MM.1S (cell line): Measurements from ENCODE around the gene LITAF.

ENCODE experiments used
- DNase-seq: peaks from one replicate; pipeline ENCODE4 v3.0.0-alpha.2; 2015
- H2AFZ ChIP-seq: fragments of 300-600 bp; sonication (generic); 2 replicates; pipeline ENCODE4 v1.6.0; 2016; ENCODE audit warnings: antibody characterized with exemption, low read length
- H3F3A ChIP-seq: fragments of 300-600 bp; sonication (generic); 2 replicates; pipeline ENCODE4 v1.6.1; 2016; ENCODE audit warnings: mild to moderate bottlenecking, antibody characterized with exemption, low read length, moderate library complexity, mixed read lengths; ENCODE audit not compliant: insufficient read depth
- H3K27ac ChIP-seq: fragments of 300-600 bp; sonication (generic); 2 replicates; pipeline ENCODE4 v1.5.1; 2016; ENCODE audit warnings: mild to moderate bottlenecking, low read length
- H3K27me3 ChIP-seq: fragments of 300-600 bp; sonication (generic); replicated peaks from 2 replicates; pipeline ENCODE4 v1.6.0; 2016; ENCODE audit warnings: low read length; ENCODE audit not compliant: insufficient read depth
- H3K36me3 ChIP-seq: fragments of 300-600 bp; sonication (generic); replicated peaks from 2 replicates; pipeline ENCODE4 v1.6.1; 2016; ENCODE audit warnings: mild to moderate bottlenecking, low read length, mixed read lengths; ENCODE audit not compliant: insufficient read depth
- H3K4me1 ChIP-seq: fragments of 300-600 bp; sonication (generic); 2 replicates; pipeline ENCODE4 v1.6.1; 2016; ENCODE audit warnings: low read length, mixed read lengths
- H3K4me2 ChIP-seq: fragments of 300-600 bp; sonication (generic); 2 replicates; pipeline ENCODE4 v1.6.0; 2016; ENCODE audit warnings: low read depth, low read length
- H3K4me3 ChIP-seq: fragments of 300-600 bp; sonication (generic); 2 replicates; pipeline ENCODE4 v1.5.1; 2016; ENCODE audit warnings: low read length, mixed read lengths
- H3K79me2 ChIP-seq: fragments of 300-600 bp; sonication (generic); 2 replicates; pipeline ENCODE4 v1.6.1; 2016; ENCODE audit warnings: mixed run types, low read length, mixed read lengths
- H3K9ac ChIP-seq: fragments of 300-600 bp; sonication (generic); 2 replicates; pipeline ENCODE4 v1.6.1; 2016; ENCODE audit warnings: low read length, mixed read lengths
- H3K9me2 ChIP-seq: fragments of 300-600 bp; sonication (generic); replicated peaks from 2 replicates; pipeline ENCODE4 v1.6.1; 2016; ENCODE audit warnings: mild to moderate bottlenecking, low read length, mixed read lengths; ENCODE audit not compliant: insufficient read depth
- H3K9me3 ChIP-seq: fragments of 300-600 bp; sonication (generic); replicated peaks from 2 replicates; pipeline ENCODE4 v1.6.1; 2016; ENCODE audit warnings: mild to moderate bottlenecking, low read length, mixed read lengths; ENCODE audit not compliant: insufficient read depth
- H4K20me1 ChIP-seq: fragments of 300-600 bp; sonication (generic); 2 replicates; pipeline ENCODE4 v1.6.1; 2016; ENCODE audit warnings: mild to moderate bottlenecking, low read length, moderate library complexity, mixed read lengths; ENCODE audit not compliant: insufficient read depth
- CTCF ChIP-seq: fragments of 300-600 bp; sonication (generic); IDR thresholded peaks from 2 replicates; pipeline ENCODE4 v1.5.1; 2016; ENCODE audit warnings: antibody characterized with exemption, low read length, mixed read lengths
- EZH2 ChIP-seq: fragments of 300-600 bp; sonication (generic); optimal IDR thresholded peaks from 2 replicates; pipeline ENCODE3; 2017; ENCODE audit warnings: low read depth, mild to moderate bottlenecking, antibody characterized with exemption, low read length, mixed read lengths
- EZH2phosphoT487 ChIP-seq: fragments of 300-600 bp; sonication (generic); IDR thresholded peaks from 2 replicates; pipeline ENCODE4 v1.6.1; 2018; ENCODE audit warnings: antibody characterized with exemption, low read length

The LITAF gene

DNA sequence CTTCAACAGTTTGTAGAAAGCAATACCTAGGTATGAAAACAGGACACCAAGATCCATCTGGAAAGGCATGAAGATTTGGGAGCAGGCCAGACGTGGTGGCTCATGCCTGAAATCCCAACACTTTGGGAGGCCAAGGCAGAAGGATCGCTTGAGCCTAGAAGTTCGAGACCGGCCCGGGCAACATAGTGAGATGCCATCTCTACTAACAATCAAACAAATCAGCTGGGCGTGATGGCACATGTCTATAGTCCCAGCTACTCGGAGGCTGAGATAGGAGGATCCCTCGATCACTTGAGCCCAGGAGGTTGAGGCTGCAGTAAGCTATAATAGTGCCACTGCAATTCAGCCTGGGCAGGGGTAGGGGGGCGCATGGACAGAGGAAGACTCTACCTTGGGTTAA lies 20.3 kb downstream of the LITAF start:
- Histone ChIP-seq H4K20me1 (peaks cover 8% of the 10 kb centered on the region; the same call in 1 of the 2 replicates), H3K9me3 (no peaks in the 10 kb centered on the region), H2AFZ (no peak overlapping the region), H3K27me3 (no peaks in the 10 kb centered on the region), H3F3A (no peaks in the 10 kb centered on the region), H3K9me2 (no peaks in the 10 kb centered on the region), H3K36me3 (no peaks in the 10 kb centered on the region), H3K4me1 (no peaks in the 10 kb centered on the region), H3K27ac (no peak overlapping the region), H3K9ac (no peak overlapping the region), H3K4me3 (no peak overlapping the region), H3K4me2 (no peak overlapping the region), H3K79me2 (peaks cover 97% of the 10 kb centered on the region)
- TF ChIP-seq EZH2 (no peak), EZH2phosphoT487 (no peak), CTCF (no peak)
- DNase-seq, result no peak

DNA sequence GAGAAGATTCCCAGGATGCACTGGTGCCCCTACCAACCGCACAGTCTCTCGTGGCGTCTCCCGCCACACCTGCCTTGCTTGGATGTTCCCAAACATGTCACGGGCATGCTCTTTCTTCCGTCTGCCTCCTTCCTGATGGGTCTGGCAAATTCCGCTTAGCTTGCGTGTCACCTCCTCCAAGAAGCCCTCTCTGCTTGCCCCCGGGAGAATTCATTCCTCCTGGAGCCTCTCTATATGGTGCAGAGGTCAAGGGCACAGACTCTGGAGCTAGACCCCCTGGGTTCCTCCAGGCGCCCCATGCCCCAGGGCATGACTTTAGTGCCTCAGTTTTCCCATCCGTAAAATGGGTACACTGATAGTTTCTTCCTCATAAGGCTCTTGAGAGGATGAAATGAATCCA lies 21.1 kb downstream of the LITAF start:
- no peak overlapping the region for H3K27ac ChIP-seq
- no peaks in the 10 kb centered on the region for H3K4me1 ChIP-seq
- H4K20me1 ChIP-seq, result peaks cover 12% of the 10 kb centered on the region; the same call in 1 of the 2 replicates
- no peak for TF ChIP-seq EZH2phosphoT487
- TF ChIP-seq EZH2, result no peak
- TF ChIP-seq CTCF, result no peak
- no peak overlapping the region for H3K9ac ChIP-seq
- no peaks in the 10 kb centered on the region for H3K36me3 ChIP-seq
- DNase-seq, result no peak
- H2AFZ ChIP-seq, result no peak overlapping the region
- H3K4me3 ChIP-seq, result no peak overlapping the region
- no peaks in the 10 kb centered on the region for H3K27me3 ChIP-seq
- H3K4me2 ChIP-seq, result no peak overlapping the region
- H3F3A ChIP-seq, result no peaks in the 10 kb centered on the region
- H3K79me2 ChIP-seq, result peaks cover 97% of the 10 kb centered on the region
- H3K9me2 ChIP-seq, result no peaks in the 10 kb centered on the region
- H3K9me3 ChIP-seq, result no peaks in the 10 kb centered on the region

DNA sequence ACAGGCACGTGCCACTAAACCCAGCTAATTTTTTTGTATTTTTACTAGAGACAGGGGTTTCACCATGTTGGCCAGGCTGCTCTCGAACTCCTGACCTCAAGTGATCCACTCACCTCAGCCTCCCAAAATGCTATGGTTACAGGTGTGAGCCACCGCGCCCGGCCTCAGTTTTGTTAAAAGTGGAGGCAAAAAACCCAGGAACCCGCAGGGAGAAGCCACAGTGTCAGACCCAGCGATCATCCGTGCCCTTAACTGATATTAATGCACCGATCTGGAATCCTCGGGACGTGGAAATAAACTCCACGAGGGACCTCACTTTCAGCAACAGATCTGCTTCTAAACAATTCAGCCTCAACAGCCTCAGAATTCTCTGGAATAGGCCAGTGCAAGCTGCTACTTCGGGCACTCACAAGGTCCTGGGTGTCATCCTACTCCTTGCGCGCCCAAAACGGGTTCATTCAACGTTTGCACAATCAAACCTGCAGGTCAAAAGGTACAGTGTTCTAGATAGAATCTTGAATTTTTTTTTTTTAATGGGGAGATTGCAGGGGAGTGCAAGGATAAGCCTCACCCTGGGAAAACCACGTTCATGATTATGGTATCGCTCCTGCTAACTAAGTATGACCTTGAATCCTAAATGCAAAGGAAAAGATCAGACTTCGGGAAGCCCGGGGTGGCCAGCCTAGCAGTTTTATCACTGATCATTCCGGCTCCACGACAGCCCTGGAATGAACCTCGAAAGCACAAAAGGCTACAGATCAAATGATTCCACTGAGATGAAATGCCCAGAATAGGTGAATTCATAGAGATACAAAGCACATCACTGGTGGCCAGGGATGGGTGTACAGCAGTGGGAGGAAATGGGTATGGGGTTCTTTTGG lies 22.4 kb downstream of the LITAF start:
- Histone ChIP-seq H3F3A (no peaks in the 10 kb centered on the region), H3K4me3 (no peak overlapping the region), H3K79me2 (peaks cover 97% of the 10 kb centered on the region), H3K9ac (no peak overlapping the region), H4K20me1 (peaks cover 12% of the 10 kb centered on the region; the same call in 1 of the 2 replicates), H2AFZ (no peak overlapping the region), H3K4me2 (no peak overlapping the region), H3K9me3 (no peaks in the 10 kb centered on the region), H3K27me3 (no peaks in the 10 kb centered on the region), H3K36me3 (no peaks in the 10 kb centered on the region), H3K9me2 (no peaks in the 10 kb centered on the region), H3K27ac (no peak overlapping the region), H3K4me1 (no peaks in the 10 kb centered on the region)
- DNase-seq, result no peak
- TF ChIP-seq EZH2phosphoT487 (no peak), EZH2 (no peak), CTCF (no peak)
